HCT116 (cell line): ENCODE measurements around the gene PATZ1. TPM values are rescaled to one million over a fixed set of nuclear protein-coding genes. Genes with fewer than 3 reads are reported as not detected.

ENCODE experiments used
- ATAC-seq: fragments of 200-7000 bp; cut with Tn5 transposase; 2 replicates; pipeline ENCODE4 v1.9.1; 2020; ENCODE audit warnings: mild to moderate bottlenecking, moderate library complexity
- BruUV-seq: library from RNA; stranded (reverse); fragments of 400-500 nt; replicated peaks from 2 replicates; lab custom pipeline; 2021; lab: Mats Ljungman, UMichigan
- CTCF ChIA-PET: fragments of 300-600 bp; sonication (Branson Sonifier 250); formaldehyde crosslinking; loops from one replicate; lab custom pipeline; 2021; ENCODE audit warnings: antibody characterized with exemption; lab: Charles Lee
- POLR2A ChIA-PET: fragments of 300-600, 350-600 bp; sonication (Branson Sonifier 250); formaldehyde crosslinking; loops from one replicate; lab custom pipeline; 2021; ENCODE audit warnings: antibody characterized with exemption; lab: Charles Lee
- RAD21 ChIA-PET, 2 experiments: fragments of 300-600 bp; sonication (Branson Sonifier 250); formaldehyde crosslinking; loops; one replicate each; lab custom pipeline; 2023; ENCODE audit warnings: low total read pairs in 2 of 2; ENCODE audit not compliant: uncharacterized antibody in 2 of 2, unreplicated experiment in 2 of 2, low non-redundant PET in 1 of 2; lab: Charles Lee
- DNase-seq: peaks from one replicate; pipeline ENCODE4 v3.0.0-alpha.2; 2010; ENCODE audit warnings: low read depth, low spot score
- H2AFZ ChIP-seq: fragments of 200-600 bp; shearing (Covaris generic), sonication (generic); 2 replicates; pipeline ENCODE4 v1.6.1; 2017; ENCODE audit warnings: low read depth, mixed run types, mixed read lengths, antibody characterized with exemption, low read length; ENCODE audit not compliant: poor library complexity, severe bottlenecking
- H3K27ac ChIP-seq: 2 replicates; pipeline ENCODE4 v1.5.1; 2012; ENCODE audit warnings: low read depth, low read length
- H3K27me3 ChIP-seq: fragments of 200-600 bp; sonication (generic); 2 replicates; pipeline ENCODE4 v1.6.1; 2016; ENCODE audit warnings: mixed run types, low read length, mixed read lengths; ENCODE audit not compliant: insufficient read depth
- H3K36me3 ChIP-seq, 2 experiments: fragments of 200-500 bp in 1 of 2; fragments of 200-600 bp in 1 of 2; sonication (Bioruptor generic) in 1 of 2; sonication (generic) in 1 of 2; 2 replicates each; pipeline versions ENCODE4 v1.5.1 to v1.6.1; 2014 to 2016; ENCODE audit warnings: low read length in 2 of 2, inconsistent platforms in 1 of 2, mixed read lengths in 1 of 2, mixed run types in 1 of 2; ENCODE audit not compliant: insufficient read depth in 2 of 2, control insufficient read depth in 1 of 2
- H3K4me1 ChIP-seq, 2 experiments: fragments of 200-600 bp in 1 of 2; sonication (generic) in 1 of 2; 2 replicates each; pipeline versions ENCODE4 v1.5.1 to v1.6.1; 2012 to 2017; ENCODE audit warnings: low read length in 2 of 2, inconsistent platforms in 1 of 2, mild to moderate bottlenecking in 1 of 2, mixed read lengths in 1 of 2, mixed run types in 1 of 2, moderate library complexity in 1 of 2; ENCODE audit not compliant: insufficient read depth in 2 of 2, control insufficient read depth in 1 of 2
- H3K4me2 ChIP-seq: fragments of 200-600 bp; sonication (generic); 2 replicates; pipeline ENCODE4 v1.6.1; 2017; ENCODE audit warnings: mixed run types, low read length, mixed read lengths
- H3K4me3 ChIP-seq, 2 experiments: fragments of 200-600 bp in 1 of 2; sonication (generic) in 1 of 2; replicated peaks in 1 of 2; 2 replicates each; pipeline ENCODE4 v1.5.1; 2011 to 2016; ENCODE audit warnings: low read length in 2 of 2, control low read depth in 1 of 2, low read depth in 1 of 2, mild to moderate bottlenecking in 1 of 2, mixed read lengths in 1 of 2, mixed run types in 1 of 2
- H3K79me2 ChIP-seq: fragments of 200-600 bp; sonication (generic); 2 replicates; pipeline ENCODE4 v1.6.1; 2017; ENCODE audit warnings: mild to moderate bottlenecking, mixed run types, low read length, moderate library complexity, mixed read lengths; ENCODE audit not compliant: insufficient read depth
- H3K9ac ChIP-seq: fragments of 200-600 bp; sonication (generic); 2 replicates; pipeline ENCODE4 v1.6.1; 2016; ENCODE audit warnings: low read length, mixed read lengths
- H3K9me2 ChIP-seq: fragments of 200-600 bp; sonication (generic), shearing (Covaris generic); 2 replicates; pipeline ENCODE4 v1.6.1; 2017; ENCODE audit warnings: mixed run types, mild to moderate bottlenecking, moderate library complexity; ENCODE audit not compliant: insufficient read depth
- H3K9me3 ChIP-seq, 2 experiments: fragments of 200-500 bp in 1 of 2; fragments of 200-600 bp in 1 of 2; sonication (Bioruptor generic) in 1 of 2; sonication (generic) in 1 of 2; 2 replicates each; pipeline ENCODE4 v1.6.1; 2014 to 2017; ENCODE audit warnings: low read length in 2 of 2, mixed read lengths in 2 of 2, inconsistent platforms in 1 of 2, low read depth in 1 of 2, mild to moderate bottlenecking in 1 of 2, mixed run types in 1 of 2, moderate library complexity in 1 of 2; ENCODE audit not compliant: control insufficient read depth in 1 of 2, insufficient read depth in 1 of 2
- H4K20me1 ChIP-seq: fragments of 200-600 bp; sonication (generic), shearing (Covaris generic); 2 replicates; pipeline ENCODE4 v1.6.1; 2017; ENCODE audit warnings: mixed run types, mild to moderate bottlenecking, moderate library complexity; ENCODE audit not compliant: insufficient read depth
- ATF3 ChIP-seq: IDR thresholded peaks from 2 replicates; pipeline ENCODE4 v1.6.1; 2012
- CBX3 ChIP-seq: IDR thresholded peaks from 2 replicates; pipeline ENCODE4 v1.6.1; 2012; ENCODE audit warnings: low read depth
- CEBPB ChIP-seq: IDR thresholded peaks from 2 replicates; pipeline ENCODE4 v1.6.1; 2012; ENCODE audit warnings: low read depth
- CTCF ChIP-seq, 3 experiments: fragments of 200-600 bp in 1 of 3; sonication (generic) in 1 of 3; IDR thresholded peaks in 2 of 3; conservative IDR thresholded peaks in 1 of 3; 2 replicates each; pipeline ENCODE4 v1.5.1; 2012 to 2017; ENCODE audit warnings: low read depth in 2 of 3, low read length in 2 of 3, antibody characterized with exemption in 1 of 3, borderline replicate concordance in 1 of 3, control low read depth in 1 of 3, mild to moderate bottlenecking in 1 of 3, mixed read lengths in 1 of 3, mixed run types in 1 of 3, moderate library complexity in 1 of 3; ENCODE audit not compliant: insufficient read depth in 1 of 3
- EGR1 ChIP-seq: IDR thresholded peaks from 2 replicates; pipeline ENCODE4 v1.6.1; 2012; ENCODE audit warnings: low read depth
- EZH2 ChIP-seq: fragments of 200-600 bp; sonication (generic); IDR thresholded peaks from 2 replicates; pipeline ENCODE4 v1.6.1; 2017; ENCODE audit warnings: antibody characterized with exemption, mixed run types
- EZH2phosphoT487 ChIP-seq: fragments of 200-600 bp; IDR thresholded peaks from 2 replicates; pipeline ENCODE4 v1.6.1; 2018; ENCODE audit warnings: antibody characterized with exemption, borderline replicate concordance
- MAX ChIP-seq: IDR thresholded peaks from 2 replicates; pipeline ENCODE4 v1.6.1; 2012
- POLR2AphosphoS5 ChIP-seq: IDR thresholded peaks from 2 replicates; pipeline ENCODE4 v1.6.1; 2011; ENCODE audit warnings: mild to moderate bottlenecking, low read depth, low read length, moderate library complexity
- SIN3A ChIP-seq: IDR thresholded peaks from 2 replicates; pipeline ENCODE4 v1.6.1; 2012; ENCODE audit warnings: low read depth
- SRF ChIP-seq: IDR thresholded peaks from 2 replicates; pipeline ENCODE4 v1.6.1; 2012; ENCODE audit warnings: low read depth
- TCF7L2 ChIP-seq: IDR thresholded peaks from 2 replicates; pipeline ENCODE4 v1.7.0; 2011; ENCODE audit warnings: borderline replicate concordance, inconsistent platforms; ENCODE audit not compliant: insufficient read depth, insufficient read length; ENCODE audit errors: extremely low read depth
- YY1 ChIP-seq: IDR thresholded peaks from 2 replicates; pipeline ENCODE4 v1.6.1; 2011; ENCODE audit warnings: low read length, low read depth, moderate library complexity, mild to moderate bottlenecking; ENCODE audit not compliant: insufficient replicate concordance; ENCODE audit errors: extremely low read depth
- ZBTB33 ChIP-seq: IDR thresholded peaks from 2 replicates; pipeline ENCODE4 v1.6.1; 2011; ENCODE audit warnings: mild to moderate bottlenecking, low read length, moderate library complexity; ENCODE audit not compliant: insufficient replicate concordance; ENCODE audit errors: extremely low read depth
- ZFX ChIP-seq: fragments of 450-650 bp; IDR thresholded peaks from 2 replicates; pipeline ENCODE4 v1.6.1; 2017
- ZNF274 ChIP-seq: fragments of 200-500 bp; sonication (Bioruptor generic); IDR thresholded peaks from 2 replicates; pipeline ENCODE4 v1.6.1; 2014; ENCODE audit warnings: mild to moderate bottlenecking, low read depth, low read length, inconsistent platforms
- intact Hi-C: fragments of 100-400 bp; cut with micrococcal nuclease; formaldehyde crosslinking; loops from 2 replicates; pipeline ENCODE4 v1.10.0; 2022
- total RNA-seq: library from RNA; stranded (reverse); gene quantifications from one replicate; pipeline ENCODE4 v1.2.1, GENCODE V29; 2021; ENCODE audit not compliant: unreplicated experiment

PATZ1 gene
- total RNA-seq, 1 experiment from 2014 or later = 30.6 TPM

- Histone ChIP-seq H3K36me3 (no peaks in the 10 kb centered on the region), H2AFZ (no peak overlapping the region), H4K20me1 (no peaks in the 10 kb centered on the region), H3K4me1 (no peaks in the 10 kb centered on the region), H3K9me3 (no peaks in the 10 kb centered on the region), H3K79me2 (no peaks in the 10 kb centered on the region), H3K27me3 (no peaks in the 10 kb centered on the region), H3K4me2 (no peak overlapping the region), H3K9ac (no peak overlapping the region), H3K4me3 (no peak overlapping the region), H3K9me2 (no peaks in the 10 kb centered on the region), H3K27ac (no peak overlapping the region)
- RAD21 ChIA-PET = no interaction called here
- BruUV-seq = no TSS peak
- intact Hi-C loops = no loop called here
- TF ChIP-seq ATF3 (no peak), TCF7L2 (no peak)
- DNase-seq (no peak), ATAC-seq (no peak)
- CTCF ChIA-PET = no interaction called here
- POLR2A ChIA-PET = no interaction called here
Observed at GRCh38 chr22:31363885-31364465, 17.8 kb upstream of the PATZ1 start.

GRCh38 chr22:31361743-31362142 is 15.6 kb upstream of the PATZ1 start:
- Histone ChIP-seq H3K9ac (no peak overlapping the region), H3K9me2 (no peaks in the 10 kb centered on the region), H3K27me3 (no peaks in the 10 kb centered on the region), H3K4me2 (no peak overlapping the region), H3K4me1 (no peaks in the 10 kb centered on the region), H3K9me3 (no peaks in the 10 kb centered on the region), H2AFZ (no peak overlapping the region), H4K20me1 (no peaks in the 10 kb centered on the region), H3K36me3 (no peaks in the 10 kb centered on the region), H3K4me3 (no peak overlapping the region), H3K27ac (no peak overlapping the region), H3K79me2 (no peaks in the 10 kb centered on the region)
- ChIA-PET RAD21 (no interaction called here), POLR2A (no interaction called here), CTCF (no interaction called here)
- BruUV-seq = no TSS peak
- ATAC-seq (peak; percentile 67; the same call in 1 of the 2 replicates), DNase-seq (no peak)
- intact Hi-C loops = no loop called here
- TF ChIP-seq CTCF (IDR thresholded peaks at IDR 0.05 in 2 of 3, conservative IDR thresholded peaks at IDR 0.05 in 1 of 3; ENCODE audit: borderline replicate concordance in 1 of 3, insufficient read depth in 1 of 3, low read depth in 2 of 3, low read length in 2 of 3) = no peak
- no peak for TF ChIP-seq ZNF274
- TF ChIP-seq ZFX = no peak
- TF ChIP-seq EGR1 = no peak
- TF ChIP-seq SRF = no peak
- TF ChIP-seq CBX3 = no peak
- TF ChIP-seq MAX = no peak
- no peak for TF ChIP-seq SIN3A
- no peak for TF ChIP-seq ZBTB33
- TF ChIP-seq EZH2phosphoT487 = no peak
- TF ChIP-seq EZH2 = no peak
- TF ChIP-seq ATF3 = no peak
- no peak for TF ChIP-seq YY1
- no peak for TF ChIP-seq POLR2AphosphoS5
- no peak for TF ChIP-seq CEBPB
